Naive thymus-derived CD4-positive, alpha-beta T cell (primary cell): Measurements from ENCODE around the gene RRAGC. TPM values are rescaled to one million over a fixed set of nuclear protein-coding genes. Genes with fewer than 3 reads are reported as not detected.
A peak's percentile ranks its signal among the peaks of the same experiment; 100 is the strongest.

Source experiments
- ATAC-seq: fragments of 150-1000 bp; cut with Tn5 transposase; 2 replicates; pipeline ENCODE4 v1.10.0; 2021; ENCODE audit warnings: mild to moderate bottlenecking, moderate library complexity
- CTCF ChIA-PET: fragments of 350-600 bp; sonication (Branson Sonifier 250); formaldehyde crosslinking; loops from one replicate; lab custom pipeline; 2021; ENCODE audit warnings: antibody characterized with exemption; lab: Charles Lee
- POLR2A ChIA-PET: fragments of 350-600 bp; sonication (Branson Sonifier 250); formaldehyde crosslinking; loops from one replicate; lab custom pipeline; 2021; ENCODE audit warnings: antibody characterized with exemption, inconsistent platforms; lab: Charles Lee
- DNase-seq, 9 donors: peaks; one replicate each; pipeline versions ENCODE4 v3.0.0 to v3.0.0-alpha.2; 2020 to 2022; ENCODE audit warnings: mixed read lengths in 1 of 9
- H3K27ac ChIP-seq: one replicate; pipeline ENCODE4 v1.7.0; 2013; ENCODE audit warnings: mild to moderate bottlenecking, low read depth, low read length, moderate library complexity
- H3K27me3 ChIP-seq, 2 donors: one replicate each; pipeline ENCODE4 v1.7.0; 2013; ENCODE audit warnings: low read length in 2 of 2, mild to moderate bottlenecking in 2 of 2, moderate library complexity in 2 of 2; ENCODE audit not compliant: control insufficient read depth in 2 of 2, insufficient read depth in 2 of 2
- H3K36me3 ChIP-seq, 3 experiments: 1 replicate in 2 of 3; 2 replicates in 1 of 3; pipeline ENCODE4 v1.7.0; 2013; ENCODE audit warnings: low read length in 3 of 3, mild to moderate bottlenecking in 3 of 3, moderate library complexity in 1 of 3; ENCODE audit not compliant: insufficient read depth in 3 of 3, control insufficient read depth in 2 of 3
- H3K4me1 ChIP-seq, 2 donors: one replicate each; pipeline ENCODE4 v1.7.0; 2013; ENCODE audit warnings: low read length in 2 of 2, mild to moderate bottlenecking in 2 of 2, moderate library complexity in 1 of 2; ENCODE audit not compliant: control insufficient read depth in 2 of 2, insufficient read depth in 2 of 2
- H3K4me3 ChIP-seq: 2 replicates; pipeline ENCODE4 v1.7.0; 2013; ENCODE audit warnings: mild to moderate bottlenecking, low read length
- H3K9me3 ChIP-seq, 3 experiments: 1 replicate in 2 of 3; 2 replicates in 1 of 3; pipeline ENCODE4 v1.7.0; 2013; ENCODE audit warnings: low read length in 3 of 3; ENCODE audit not compliant: control insufficient read depth in 2 of 3
- H3K27ac Mint-ChIP-seq, 9 donors: one replicate each; pipeline ENCODE4 v1.8.0; 2020 to 2022; ENCODE audit warnings: mixed read lengths in 9 of 9, mild to moderate bottlenecking in 8 of 9, moderate library complexity in 5 of 9, inconsistent platforms in 2 of 9
- H3K27me3 Mint-ChIP-seq, 5 donors: one replicate each; pipeline ENCODE4 v1.8.0; 2021 to 2022; ENCODE audit warnings: mixed read lengths in 5 of 5, mild to moderate bottlenecking in 1 of 5
- H3K36me3 Mint-ChIP-seq, 5 donors: one replicate each; pipeline ENCODE4 v1.8.0; 2020 to 2022; ENCODE audit warnings: mixed read lengths in 5 of 5, mild to moderate bottlenecking in 3 of 5, inconsistent platforms in 1 of 5
- H3K4me1 Mint-ChIP-seq, 7 donors: one replicate each; pipeline ENCODE4 v1.8.0; 2020 to 2022; ENCODE audit warnings: mixed read lengths in 7 of 7, mild to moderate bottlenecking in 3 of 7, inconsistent platforms in 1 of 7
- H3K4me3 Mint-ChIP-seq, 10 donors: one replicate each; pipeline ENCODE4 v1.8.0; 2020 to 2022; ENCODE audit warnings: mild to moderate bottlenecking in 10 of 10, mixed read lengths in 10 of 10, moderate library complexity in 6 of 10, inconsistent platforms in 2 of 10
- H3K9me3 Mint-ChIP-seq, 11 donors: one replicate each; pipeline ENCODE4 v1.8.0; 2020 to 2022; ENCODE audit warnings: mixed read lengths in 11 of 11, mild to moderate bottlenecking in 4 of 11, inconsistent platforms in 1 of 11, moderate library complexity in 1 of 11
- intact Hi-C, 2 donors: fragments of 100-400 bp; cut with micrococcal nuclease; formaldehyde crosslinking; loops; one replicate each; pipeline ENCODE4 v1.15.1; 2023
- polyA plus RNA-seq, 2 donors: library from polyadenylated mRNA; unstranded; fragments of 300-500 nt; fragmentation: Illumina TruSeq; gene quantifications; one replicate each; pipeline ENCODE4 v1.2.3, GENCODE V29; 2021
- total RNA-seq, 6 experiments: library from RNA in 5 of 6; stranded (reverse) in 5 of 6; gene quantifications; 1 replicate in 5 of 6; 2 replicates in 1 of 6; pipeline ENCODE4 v1.2.3 and lab custom pipeline; 2021 to 2026

RRAGC gene
- total and polyA plus RNA-seq, 7 experiments from 2014 or later, result 6.6 to 24.4 (median 16.2) TPM

- H3K4me1 Mint-ChIP-seq, result peaks cover 13 to 33% (median 25%) of the 10 kb centered on the region in 7 donors
Measured at GRCh38 chr1:38875811-38876210, 16.2 kb upstream of the RRAGC start.

DNA sequence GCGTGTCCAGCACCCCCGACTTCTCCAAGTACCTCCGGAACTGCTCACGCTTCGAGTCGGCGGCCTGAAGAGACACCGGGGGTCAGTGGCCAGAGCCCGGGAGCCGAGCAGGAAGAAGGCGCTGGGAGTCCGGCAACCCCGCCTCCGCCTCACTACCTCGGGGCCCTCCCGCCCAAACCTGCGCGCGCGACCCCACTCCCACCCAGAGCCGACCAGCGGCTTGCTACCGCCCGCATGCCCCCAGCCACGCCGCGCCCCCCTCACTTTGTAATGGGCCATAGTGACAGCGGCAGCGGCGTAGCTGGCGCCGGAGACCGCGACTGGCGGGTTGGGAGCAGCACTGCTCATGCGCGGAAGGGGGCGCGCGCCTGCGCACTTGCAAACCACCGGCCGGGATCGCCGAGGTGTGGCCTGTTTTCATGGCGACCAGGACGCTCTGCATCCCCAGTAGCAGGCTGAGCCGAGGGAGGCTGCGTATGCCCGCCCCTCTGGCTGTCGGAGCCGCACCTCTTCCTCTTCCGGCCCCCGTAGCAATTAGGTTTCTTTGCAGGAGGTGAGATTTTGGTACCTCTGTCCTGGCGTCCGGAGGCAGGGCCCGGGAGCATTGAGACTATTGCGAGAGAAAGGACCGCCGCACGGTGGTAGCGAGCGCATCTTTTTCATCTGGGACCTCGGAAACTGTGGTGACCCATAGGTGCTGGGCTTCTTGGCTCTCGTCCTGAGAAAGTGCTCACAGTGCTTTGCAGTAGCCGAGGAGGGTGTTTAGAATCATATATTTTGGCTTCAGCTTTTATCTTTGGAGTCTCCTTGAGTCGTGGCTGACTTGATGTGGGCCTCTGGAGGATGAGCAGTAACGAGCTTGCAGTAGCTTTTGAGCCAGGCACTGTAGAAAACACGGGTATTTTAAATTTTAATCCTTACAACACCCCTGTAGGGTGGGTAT, 13.7 kb upstream of the RRAGC start, which contains the start of gene MYCBP:
Gene MYCBP, minus strand, starts transcription at position 322 of the 943 bp plus-strand sequence. Its CDS starts 43 bp downstream, at position 279.
- ATAC-seq, result peak; percentile 100
- intact Hi-C loops, result loop anchor here (1.0 to 10.0 kb wide), 13 partner anchors 14 to 1319 kb away; partner anchors contain the start of genes AKIRIN1 (in 2 of the 2), NDUFS5 (in 2 of the 2), RRAGC (in 2 of the 2) and HPCAL4 (in 1 of the 2)
- H3K4me1 Mint-ChIP-seq, result peaks cover 13 to 40% (median 30%) of the 10 kb centered on the region in 7 donors
- Histone ChIP-seq H3K9me3 (no peaks in the 10 kb centered on the region), H3K27me3 (no peaks in the 10 kb centered on the region), H3K4me1 (peaks cover 10 to 16% of the 10 kb centered on the region in 2 donors), H3K36me3 (peaks cover 0 to 6% (median 0%) of the 10 kb centered on the region in 3 experiments), H3K4me3 (peak within 1 kb of the TSS; percentile 90), H3K27ac (peak within 1 kb of the TSS; percentile 90)
- H3K27me3 Mint-ChIP-seq, result no peaks in the 10 kb centered on the region
- H3K9me3 Mint-ChIP-seq, result no peaks in the 10 kb centered on the region
- peaks cover 0 to 1% (median 0%) of the 10 kb centered on the region in 5 donors for H3K36me3 Mint-ChIP-seq
- H3K27ac Mint-ChIP-seq, result peak within 1 kb of the TSS; percentile 75 to 97 (median 87)
- H3K4me3 Mint-ChIP-seq, result peak within 1 kb of the TSS; percentile 83 to 96 (median 92)
- CTCF ChIA-PET, result no interaction called here
- POLR2A ChIA-PET, result interaction anchor here (0.6 to 4.1 kb wide), 10 partner anchors 9 to 865 kb away, joined by 3 to 30 read pairs (median 4); partner anchors contain the start of genes NDUFS5, PPIE and RRAGC
- DNase-seq, result peak; percentile 95 to 99 (median 98)

More at GRCh38 chr1:38875811-38876210, 16.2 kb upstream of the RRAGC start:
- peaks cover 0 to 6% (median 0%) of the 10 kb centered on the region in 3 experiments for H3K36me3 ChIP-seq
- ChIA-PET CTCF (no interaction called here), POLR2A (interaction anchor here (1.0 to 1.2 kb wide), 2 partner anchors 15 to 157 kb away, joined by 3 read pairs; no protein-coding TSS in a partner anchor)
- intact Hi-C loops, result loop anchor here in 1 of 2 donors (10.0 kb wide), 1 partner anchor 529 kb away; no protein-coding TSS in a partner anchor
- H3K4me1 ChIP-seq, result peaks cover 10 to 16% of the 10 kb centered on the region in 2 donors
- H3K4me3 ChIP-seq, result no peak overlapping the region
- Mint-ChIP-seq H3K27me3 (no peaks in the 10 kb centered on the region), H3K27ac (peak overlapping the region in 1 of 9 donors; percentile 41), H3K9me3 (no peaks in the 10 kb centered on the region), H3K4me3 (no peak overlapping the region), H3K36me3 (no peaks in the 10 kb centered on the region)
- no peaks in the 10 kb centered on the region for H3K9me3 ChIP-seq
- ATAC-seq (no peak), DNase-seq (no peak)
- no peak overlapping the region for H3K27ac ChIP-seq
- no peaks in the 10 kb centered on the region for H3K27me3 ChIP-seq

DNA sequence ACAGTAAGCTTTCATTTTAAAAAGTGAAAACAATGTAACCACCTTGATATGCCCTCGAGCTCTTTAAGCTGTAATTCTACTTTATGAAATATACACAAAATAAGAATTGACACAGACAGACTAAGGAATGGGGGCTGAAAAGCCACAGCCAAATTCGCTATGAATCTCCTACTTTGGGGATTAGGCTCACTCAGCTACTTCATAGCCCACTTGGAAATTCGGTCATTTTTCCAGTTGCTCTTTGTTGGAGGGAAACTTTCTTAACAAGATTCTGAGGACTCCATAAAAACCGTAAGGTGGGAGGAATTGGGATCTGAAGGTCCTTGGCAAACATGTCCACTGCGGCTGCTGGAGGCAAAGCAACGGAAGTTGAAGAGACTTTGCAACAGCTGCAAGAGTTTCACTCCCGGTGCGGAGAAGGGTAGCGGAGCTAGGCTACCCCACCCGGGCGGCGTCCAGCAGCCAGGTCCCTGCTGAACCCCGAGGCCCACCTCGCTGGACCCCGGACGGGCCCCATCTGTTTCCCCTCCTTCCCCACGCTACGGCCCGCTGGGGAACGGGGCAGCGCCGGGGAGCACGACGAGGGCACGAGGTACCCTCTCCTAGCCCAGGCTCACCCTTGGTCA, 12.9 kb upstream of the RRAGC start:
- no peaks in the 10 kb centered on the region for H3K9me3 ChIP-seq
- Mint-ChIP-seq H3K27me3 (no peaks in the 10 kb centered on the region), H3K4me3 (peak overlapping the region; percentile 83 to 96 (median 92)), H3K9me3 (no peaks in the 10 kb centered on the region), H3K36me3 (peaks cover 0 to 6% (median 6%) of the 10 kb centered on the region in 5 donors), H3K27ac (peak overlapping the region; percentile 6 to 89 (median 82)), H3K4me1 (peaks cover 18 to 43% (median 36%) of the 10 kb centered on the region in 7 donors)
- DNase-seq (peak in 8 of 9 donors; percentile 13 to 39 (median 28)), ATAC-seq (peak; percentile 14)
- ChIA-PET POLR2A (interaction anchor here (0.6 to 4.1 kb wide), 8 partner anchors 12 to 1638 kb away, joined by 3 to 30 read pairs (median 3); partner anchors contain the start of genes NDUFS5, PPIE, RRAGC and SF3A3), CTCF (no interaction called here)
- H3K4me3 ChIP-seq, result peak overlapping the region; percentile 90
- H3K27me3 ChIP-seq, result no peaks in the 10 kb centered on the region
- H3K4me1 ChIP-seq, result peaks cover 10 to 16% of the 10 kb centered on the region in 2 donors
- intact Hi-C loops, result loop anchor here (1.0 to 10.0 kb wide), 13 partner anchors 13 to 1318 kb away; partner anchors contain the start of genes AKIRIN1 (in 2 of the 2), NDUFS5 (in 2 of the 2), RRAGC (in 2 of the 2) and HPCAL4 (in 1 of the 2)
- peaks cover 0 to 6% (median 0%) of the 10 kb centered on the region in 3 experiments for H3K36me3 ChIP-seq
- peak overlapping the region; percentile 90 for H3K27ac ChIP-seq

GRCh38 chr1:38870996-38871395, 11.4 kb upstream of the RRAGC start:
- peaks cover 10 to 16% of the 10 kb centered on the region in 2 donors for H3K4me1 ChIP-seq
- H3K4me3 ChIP-seq, result no peak overlapping the region
- no peak for ATAC-seq
- Mint-ChIP-seq H3K27me3 (no peaks in the 10 kb centered on the region), H3K9me3 (no peaks in the 10 kb centered on the region), H3K27ac (peak overlapping the region in 5 of 9 donors; percentile 11 to 89 (median 51)), H3K36me3 (peaks cover 0 to 11% (median 6%) of the 10 kb centered on the region in 5 donors), H3K4me3 (peak overlapping the region in 5 of 10 donors; percentile 25 to 92 (median 58)), H3K4me1 (peaks cover 19 to 43% (median 36%) of the 10 kb centered on the region in 7 donors)
- H3K36me3 ChIP-seq, result peaks cover 0 to 10% (median 0%) of the 10 kb centered on the region in 3 experiments
- H3K9me3 ChIP-seq, result no peaks in the 10 kb centered on the region
- no peak overlapping the region for H3K27ac ChIP-seq
- no peaks in the 10 kb centered on the region for H3K27me3 ChIP-seq
- no peak for DNase-seq
- POLR2A ChIA-PET, result interaction anchor here (1.1 to 4.1 kb wide), 2 partner anchors 10 to 155 kb away, joined by 4 to 30 read pairs; partner anchors contain the start of genes NDUFS5 and RRAGC
- CTCF ChIA-PET, result interaction anchor here (0.5 to 0.7 kb wide), 2 partner anchors 159 to 1605 kb away, joined by 3 read pairs; no protein-coding TSS in a partner anchor
- intact Hi-C loops, result loop anchor here (5.0 to 10.0 kb wide), 5 partner anchors 106 to 821 kb away; partner anchors contain the start of genes AKIRIN1 (in 1 of the 2), HPCAL4 (in 1 of the 2) and PABPC4 (in 1 of the 2)

- ChIA-PET POLR2A (interaction anchor here (0.9 kb wide), 1 partner anchor 11 kb away, joined by 3 read pairs; no protein-coding TSS in a partner anchor), CTCF (no interaction called here)
- H3K9me3 Mint-ChIP-seq, result no peaks in the 10 kb centered on the region
- H3K4me1 Mint-ChIP-seq, result peaks cover 17 to 63% (median 40%) of the 10 kb centered on the region in 7 donors
- Histone ChIP-seq H3K9me3 (no peaks in the 10 kb centered on the region), H3K4me3 (no peak overlapping the region), H3K36me3 (peaks cover 0 to 14% (median 0%) of the 10 kb centered on the region in 3 experiments), H3K27ac (no peak overlapping the region), H3K4me1 (peaks cover 4 to 6% of the 10 kb centered on the region in 2 donors), H3K27me3 (no peaks in the 10 kb centered on the region)
- H3K27ac Mint-ChIP-seq, result no peak overlapping the region
- ATAC-seq (no peak), DNase-seq (no peak)
- no peak overlapping the region for H3K4me3 Mint-ChIP-seq
- H3K36me3 Mint-ChIP-seq, result peaks cover 0 to 20% (median 9%) of the 10 kb centered on the region in 5 donors
- H3K27me3 Mint-ChIP-seq, result no peaks in the 10 kb centered on the region
- intact Hi-C loops, result no loop called here
Measured at GRCh38 chr1:38867208-38867607, 7.6 kb upstream of the RRAGC start.
